ENCODE results near the gene GOLGA3.

DNA sequence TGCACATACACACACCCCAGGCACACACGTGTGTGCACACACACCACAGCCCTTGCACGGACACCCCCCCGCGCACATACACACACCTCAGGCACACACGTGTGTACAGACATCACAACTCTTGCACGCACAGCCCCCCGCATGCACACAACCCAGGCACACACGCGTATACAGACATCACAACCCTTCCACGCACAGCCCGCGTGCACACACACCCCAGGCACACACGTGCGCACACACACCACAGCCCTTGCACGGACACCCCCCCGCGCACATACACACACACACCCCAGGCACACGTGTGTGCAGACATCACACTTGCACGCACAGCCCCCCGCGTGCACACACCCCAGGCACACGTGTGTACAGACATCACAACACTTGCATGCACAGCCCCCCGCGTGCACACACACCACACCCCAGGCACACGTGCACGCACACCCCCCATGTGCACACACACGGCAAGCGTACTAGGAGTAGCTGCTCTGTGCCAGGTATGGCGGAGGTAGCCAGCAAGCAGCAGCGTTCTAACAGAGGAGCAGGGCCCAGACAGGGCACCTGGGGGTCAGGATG lies 48.8 kb downstream of the GOLGA3 start:
- TF ChIP-seq, protein P1, sequence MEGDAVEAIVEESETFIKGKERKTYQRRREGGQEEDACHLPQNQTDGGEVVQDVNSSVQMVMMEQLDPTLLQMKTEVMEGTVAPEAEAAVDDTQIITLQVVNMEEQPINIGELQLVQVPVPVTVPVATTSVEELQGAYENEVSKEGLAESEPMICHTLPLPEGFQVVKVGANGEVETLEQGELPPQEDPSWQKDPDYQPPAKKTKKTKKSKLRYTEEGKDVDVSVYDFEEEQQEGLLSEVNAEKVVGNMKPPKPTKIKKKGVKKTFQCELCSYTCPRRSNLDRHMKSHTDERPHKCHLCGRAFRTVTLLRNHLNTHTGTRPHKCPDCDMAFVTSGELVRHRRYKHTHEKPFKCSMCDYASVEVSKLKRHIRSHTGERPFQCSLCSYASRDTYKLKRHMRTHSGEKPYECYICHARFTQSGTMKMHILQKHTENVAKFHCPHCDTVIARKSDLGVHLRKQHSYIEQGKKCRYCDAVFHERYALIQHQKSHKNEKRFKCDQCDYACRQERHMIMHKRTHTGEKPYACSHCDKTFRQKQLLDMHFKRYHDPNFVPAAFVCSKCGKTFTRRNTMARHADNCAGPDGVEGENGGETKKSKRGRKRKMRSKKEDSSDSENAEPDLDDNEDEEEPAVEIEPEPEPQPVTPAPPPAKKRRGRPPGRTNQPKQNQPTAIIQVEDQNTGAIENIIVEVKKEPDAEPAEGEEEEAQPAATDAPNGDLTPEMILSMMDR (optimal IDR thresholded peaks at IDR 0.05 in 1 of 3, IDR thresholded peaks at IDR 0.05 in 1 of 3, conservative IDR thresholded peaks at IDR 0.05 in 1 of 3; ENCODE audit: extremely low read depth in 1 of 3, insufficient read depth in 2 of 3, low read length in 3 of 3) = no peak
- no peak for TF ChIP-seq EZH2 (IDR thresholded peaks at IDR 0.05; ENCODE audit: low read length)

Measured in keratinocyte (primary cell).